NCI-H1048 (cell line): ENCODE results near the gene SULF2.

Experiments
- DNase-seq: peaks from one replicate; lab custom pipeline; 2025; lab: John Stamatoyannopoulos, UW

SULF2 gene

DNA sequence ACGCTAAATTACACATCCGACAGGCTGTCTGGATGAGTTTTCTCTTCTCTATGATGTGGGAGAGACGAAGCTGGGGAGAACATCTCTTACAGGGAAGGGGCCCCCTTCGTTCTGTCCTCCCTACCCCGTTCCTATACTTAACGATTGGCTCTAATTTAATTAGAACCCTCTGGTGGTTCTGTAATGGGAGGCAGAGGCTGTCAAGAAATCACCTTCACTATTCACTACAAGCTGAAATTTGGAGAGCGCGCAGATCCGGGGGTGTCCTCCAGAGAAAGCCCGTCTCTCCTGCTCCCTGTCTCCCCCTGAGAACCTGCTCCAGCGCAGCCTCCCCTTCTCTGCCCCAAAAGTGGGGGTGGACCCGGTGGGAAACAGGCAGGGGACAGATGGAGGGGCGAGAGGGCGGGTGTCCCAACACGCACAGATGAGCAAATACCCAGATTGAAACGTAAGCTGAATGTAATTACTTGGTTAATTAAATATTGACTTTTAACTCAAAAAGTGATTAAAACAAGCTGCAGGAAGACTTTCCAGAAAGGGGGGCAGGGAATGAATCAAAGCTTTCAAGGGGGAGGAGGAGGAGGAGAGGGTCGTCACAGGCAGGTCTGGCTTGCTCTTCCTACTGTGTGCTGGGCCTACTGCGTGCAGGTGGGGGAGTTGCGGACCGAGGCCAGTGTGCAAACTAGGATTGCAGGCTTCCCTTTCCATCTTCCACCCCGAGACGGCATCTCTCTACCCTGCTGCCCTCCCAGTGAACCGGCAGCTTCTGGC, 1.3 kb downstream of the SULF2 start:
- DNase-seq = no peak

DNA sequence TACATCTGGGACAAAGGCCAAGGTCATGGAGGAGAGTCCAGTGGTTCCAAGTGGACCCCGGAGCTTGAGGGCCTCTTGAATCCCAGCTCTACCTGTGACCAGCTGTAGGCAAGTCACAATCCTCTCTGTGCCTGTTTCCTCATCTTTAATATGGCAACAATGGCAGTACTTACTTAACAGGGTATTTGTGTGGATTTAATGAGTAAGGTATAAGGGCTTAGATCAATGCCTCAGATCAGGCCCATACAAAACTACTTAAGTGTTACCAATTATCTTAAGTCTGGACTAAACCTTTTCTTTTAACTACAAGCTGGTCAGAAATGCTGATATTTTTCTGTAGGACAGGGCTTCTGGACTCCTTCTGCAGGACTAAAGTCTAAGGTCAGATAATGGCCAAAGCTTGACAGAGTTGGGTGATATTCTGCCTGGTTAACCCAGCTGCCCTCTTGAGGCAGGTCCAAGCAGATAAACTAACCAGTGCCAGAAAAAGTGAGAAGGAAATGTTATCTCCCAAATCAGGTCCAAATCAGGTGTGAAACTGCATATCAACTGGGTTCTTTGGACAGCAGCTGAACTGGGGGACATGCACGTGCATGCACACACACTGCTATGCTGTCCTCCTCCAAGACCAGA, 2.2 kb downstream of the SULF2 start:
- no peak for DNase-seq

DNA sequence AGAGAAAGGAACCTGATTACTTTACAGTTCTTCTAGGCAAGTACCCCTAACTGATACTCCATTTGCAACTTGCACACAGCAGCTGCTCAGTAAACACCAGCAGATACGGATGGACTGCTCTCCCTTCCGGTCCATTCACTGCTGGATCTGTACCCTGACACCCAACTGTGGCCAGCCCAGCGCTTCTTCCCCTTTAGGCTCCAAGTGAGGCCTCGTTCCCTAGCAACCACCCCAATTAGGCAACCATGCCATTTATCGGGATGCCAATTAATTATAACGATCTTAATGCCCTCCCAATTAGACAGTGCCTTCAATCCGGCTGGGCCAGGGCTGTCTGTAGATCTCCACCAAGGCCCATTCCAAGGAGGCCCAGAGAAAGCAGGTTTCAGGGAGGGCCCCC, 3.2 kb downstream of the SULF2 start:
- no peak for DNase-seq

DNA sequence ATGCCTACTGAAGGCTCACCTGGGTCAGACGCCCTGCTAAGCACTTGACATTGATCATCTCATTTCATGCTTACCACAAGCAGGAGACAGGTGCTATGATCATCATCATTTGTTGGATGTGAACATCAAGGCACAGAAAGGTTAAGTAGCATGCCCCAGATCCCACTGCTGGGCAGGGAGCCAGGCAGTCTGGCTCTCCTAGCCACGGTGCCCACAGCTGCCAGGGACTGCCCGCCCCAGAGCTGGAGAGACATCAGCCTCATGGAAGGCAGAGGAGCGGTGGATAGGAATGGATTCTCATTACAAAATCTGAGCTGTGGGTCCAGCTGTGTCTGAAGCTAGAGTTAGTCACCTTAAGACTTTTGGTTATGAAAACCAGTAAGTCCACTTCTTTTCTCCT, 3.6 kb downstream of the SULF2 start:
- no peak for DNase-seq

DNA sequence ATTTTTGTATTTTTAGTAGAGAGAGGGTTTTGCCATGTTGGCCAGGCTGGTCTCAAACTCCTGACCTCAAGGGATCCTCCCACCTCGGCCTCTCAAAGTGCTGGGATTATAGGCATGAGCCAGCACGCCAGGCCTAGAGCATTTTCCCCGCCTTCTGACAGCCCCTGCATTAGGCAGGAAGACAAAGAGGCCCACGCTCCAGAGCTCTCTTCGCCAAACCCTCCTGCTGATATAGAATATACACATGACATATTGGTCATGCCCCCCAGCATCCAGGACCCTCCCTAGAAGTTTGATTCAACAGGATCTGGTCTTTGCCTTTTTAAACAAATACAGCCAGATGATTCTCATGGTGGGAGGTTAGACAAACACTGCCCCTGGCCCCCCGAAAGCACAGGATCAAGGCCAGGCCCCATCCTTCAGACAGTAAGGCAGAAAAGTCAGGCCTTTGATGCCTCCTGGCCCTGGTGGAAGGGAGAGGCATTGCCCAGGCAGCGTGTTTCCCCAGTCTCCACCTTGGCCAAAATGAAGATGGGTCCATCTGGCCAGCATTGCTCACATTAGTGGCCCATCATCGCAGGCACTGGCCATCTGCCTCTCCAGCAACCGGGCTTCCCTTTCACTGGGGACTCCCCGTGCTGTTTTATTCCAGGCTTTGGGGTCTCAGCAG, 4.4 kb downstream of the SULF2 start:
- no peak for DNase-seq

DNA sequence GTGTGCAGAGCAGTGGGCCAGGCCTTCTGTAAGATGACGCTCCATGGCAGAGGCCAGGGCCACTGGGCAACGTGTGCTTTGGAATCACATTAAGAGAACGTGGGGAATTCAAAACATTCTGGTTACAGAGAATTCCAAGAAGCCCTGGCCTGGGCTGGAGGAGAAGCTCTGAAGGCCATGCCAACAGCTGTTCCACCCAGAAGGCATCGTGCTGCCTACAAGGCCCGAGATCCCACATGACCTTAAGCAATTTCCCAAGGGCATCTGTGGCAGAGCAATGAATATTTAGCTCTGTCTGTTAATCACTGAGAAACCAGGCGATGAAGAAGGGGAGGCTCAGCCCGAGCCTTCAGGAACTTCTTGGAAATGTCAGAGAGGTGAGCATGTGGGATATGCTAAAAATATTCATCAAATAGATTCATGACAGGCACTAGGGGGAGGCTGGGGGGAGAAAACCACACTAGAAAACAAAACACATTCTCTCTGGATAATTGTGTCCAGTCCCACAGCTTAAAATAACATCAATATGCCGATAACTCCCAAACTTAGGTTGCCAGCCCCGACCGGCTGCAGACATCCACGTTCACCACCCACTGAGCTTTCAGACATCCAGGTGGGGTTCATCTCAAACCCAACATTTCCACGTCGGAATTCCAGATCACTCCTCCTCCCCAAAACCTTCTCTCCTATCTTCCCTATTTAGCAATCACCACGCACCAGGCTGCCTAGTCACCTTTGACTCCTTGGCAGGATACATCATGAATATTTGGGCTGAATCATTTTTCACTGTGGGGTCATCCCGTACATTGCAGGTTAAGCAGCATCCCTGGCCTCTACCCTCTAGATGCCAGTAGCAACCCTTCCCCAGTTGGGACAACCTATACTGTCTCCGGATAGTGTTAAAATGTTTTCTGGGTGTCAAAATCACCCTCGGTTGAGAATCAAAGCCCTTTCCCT, 6.6 kb downstream of the SULF2 start:
- DNase-seq = no peak

DNA sequence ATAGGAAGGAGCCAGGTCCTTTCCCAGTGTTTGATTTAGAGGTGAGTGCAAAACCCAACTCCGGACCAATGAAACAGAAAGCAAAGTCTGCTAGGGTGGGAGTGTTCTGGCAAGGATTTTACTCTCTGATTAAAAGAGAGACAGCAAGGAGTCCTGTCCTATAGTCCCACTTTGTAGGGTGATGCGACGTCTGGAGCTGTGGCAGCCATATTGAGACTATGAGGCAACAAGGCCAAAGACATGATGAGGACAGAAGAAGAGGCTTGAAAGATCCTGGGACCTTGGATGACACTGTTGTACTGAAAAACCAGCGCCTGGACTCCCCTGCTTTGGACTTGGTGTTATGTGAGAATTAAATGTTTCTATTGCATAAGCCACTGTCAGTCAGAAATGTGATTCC, 8.1 kb downstream of the SULF2 start:
- DNase-seq = no peak

DNA sequence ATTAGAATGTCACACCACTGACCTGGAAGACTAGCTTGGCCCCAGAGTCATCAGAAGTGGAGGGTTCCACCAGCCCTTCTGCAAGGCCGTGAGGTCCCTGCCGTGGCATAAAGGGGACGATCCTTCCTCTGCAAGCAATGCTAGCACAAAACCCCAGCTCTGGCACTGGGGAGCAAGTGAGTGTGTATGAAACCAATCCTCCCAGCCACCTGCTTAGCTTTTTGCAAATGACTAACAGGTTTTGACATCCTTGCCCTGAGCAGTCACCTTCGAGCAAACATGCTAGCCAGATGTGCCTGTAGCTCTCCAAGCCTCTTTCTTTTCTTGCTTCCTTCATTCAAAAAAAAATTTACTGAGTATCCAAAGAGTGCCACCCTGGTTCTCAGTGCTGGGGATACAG, 8.6 kb downstream of the SULF2 start:
- no peak for DNase-seq

DNA sequence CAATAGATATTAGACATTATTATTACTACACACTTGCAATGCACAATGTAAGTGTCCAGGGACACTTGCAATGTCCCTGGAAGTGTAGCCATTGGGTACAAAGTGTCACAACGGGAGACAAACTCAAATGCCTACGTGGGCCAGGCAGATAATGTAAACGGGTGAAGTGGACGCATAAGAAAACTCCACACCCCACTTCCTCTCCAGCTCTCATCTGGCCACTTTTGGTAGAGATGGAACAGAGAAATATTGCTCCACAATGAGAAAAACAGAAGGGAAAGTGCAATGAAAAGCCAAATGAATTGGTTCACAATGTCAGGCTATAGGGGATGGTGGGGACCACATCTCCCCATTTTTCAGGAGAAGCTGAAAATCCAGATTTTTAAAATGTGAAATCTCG, 9.4 kb downstream of the SULF2 start:
- DNase-seq = no peak

DNA sequence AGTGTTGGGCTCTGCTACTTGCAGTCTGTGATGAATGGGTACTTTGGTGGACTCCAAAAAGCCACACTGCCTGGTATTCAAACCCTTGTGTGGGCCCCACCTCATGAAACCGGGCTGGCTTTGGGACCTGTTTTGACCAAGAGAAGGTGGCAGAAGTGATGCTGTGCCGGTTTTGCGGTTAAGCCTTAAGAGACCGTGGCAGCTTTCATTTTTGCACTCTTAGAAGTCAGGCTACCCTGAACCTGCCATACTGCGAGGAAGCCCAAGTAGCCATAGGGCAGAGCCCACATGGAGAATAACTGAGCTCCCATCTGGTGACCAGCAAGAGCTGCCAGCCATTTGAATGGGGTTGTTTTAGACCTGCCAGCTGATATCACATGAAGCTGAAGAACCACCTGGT, 10.2 kb downstream of the SULF2 start:
- DNase-seq = no peak

DNA sequence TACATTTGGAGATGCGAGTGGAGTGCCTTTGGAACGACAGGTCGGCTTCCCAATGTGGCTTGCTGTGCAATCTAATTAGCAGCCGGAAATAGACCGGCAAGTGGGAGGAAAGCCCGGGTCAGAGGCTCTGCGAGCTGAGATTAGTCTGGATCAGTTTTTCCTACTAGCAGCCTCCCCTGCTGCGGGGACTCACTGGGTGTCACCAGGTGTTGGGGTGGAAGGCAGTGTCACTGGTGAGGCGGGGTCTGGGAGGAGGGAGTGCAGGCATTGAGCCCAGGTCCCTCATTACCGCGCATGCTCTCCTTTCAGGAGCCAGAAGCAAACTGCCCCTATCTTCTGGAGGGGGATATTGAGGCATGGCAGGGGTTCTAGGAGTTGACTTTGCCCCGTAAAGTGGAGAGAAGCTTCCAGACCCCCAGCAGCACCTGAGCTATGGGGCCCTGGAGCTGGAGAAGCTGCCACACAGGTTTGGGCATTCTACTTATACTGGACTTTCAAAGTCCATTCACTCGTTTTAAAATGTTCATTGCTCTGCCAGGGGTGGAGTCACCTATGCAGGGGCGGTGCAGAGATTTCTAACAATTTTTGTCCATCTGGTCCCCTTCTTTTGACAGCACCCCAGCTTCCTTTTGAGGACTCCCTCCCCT, 11.0 kb downstream of the SULF2 start:
- no peak for DNase-seq

DNA sequence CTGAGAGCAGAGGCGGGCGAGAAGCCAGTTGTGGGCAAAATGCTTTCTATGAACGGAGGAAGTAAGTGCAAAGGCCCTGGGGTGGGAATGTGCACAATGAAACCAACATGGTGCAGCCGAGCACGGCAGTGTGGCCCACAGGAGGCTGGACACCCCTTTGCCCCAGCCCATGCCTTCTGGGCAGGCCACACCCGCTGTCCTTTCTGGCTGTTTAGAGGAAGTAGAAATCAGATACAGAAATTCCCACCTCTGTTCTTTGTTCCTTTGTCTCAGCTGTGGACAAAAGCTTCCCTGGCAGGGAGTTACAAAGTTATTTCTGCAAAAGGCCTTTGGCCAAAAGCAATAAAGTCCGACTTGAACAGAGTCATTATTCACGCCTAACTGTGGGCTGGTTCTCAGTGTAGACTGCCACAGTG, 11.9 kb downstream of the SULF2 start:
- DNase-seq = no peak

DNA sequence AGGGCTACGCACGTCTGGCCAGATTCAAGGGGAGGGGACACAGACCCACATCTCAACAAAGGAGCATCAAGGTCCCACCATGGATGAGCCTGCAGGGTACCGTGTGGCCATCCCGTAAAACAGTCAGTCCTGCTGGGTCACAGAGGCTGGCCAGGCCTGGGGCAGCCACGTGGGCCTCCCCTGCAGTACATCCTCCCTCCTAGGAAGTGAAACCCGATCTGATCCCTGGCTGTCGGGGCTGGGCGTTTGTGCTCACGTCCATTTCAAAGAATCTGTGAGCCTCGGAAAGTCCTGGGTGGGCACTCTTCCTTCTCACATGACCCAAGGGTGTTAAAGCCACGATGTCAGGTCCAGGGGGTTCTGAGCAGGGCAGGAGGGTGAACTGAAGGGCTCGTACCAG, 14.3 kb downstream of the SULF2 start:
- no peak for DNase-seq

DNA sequence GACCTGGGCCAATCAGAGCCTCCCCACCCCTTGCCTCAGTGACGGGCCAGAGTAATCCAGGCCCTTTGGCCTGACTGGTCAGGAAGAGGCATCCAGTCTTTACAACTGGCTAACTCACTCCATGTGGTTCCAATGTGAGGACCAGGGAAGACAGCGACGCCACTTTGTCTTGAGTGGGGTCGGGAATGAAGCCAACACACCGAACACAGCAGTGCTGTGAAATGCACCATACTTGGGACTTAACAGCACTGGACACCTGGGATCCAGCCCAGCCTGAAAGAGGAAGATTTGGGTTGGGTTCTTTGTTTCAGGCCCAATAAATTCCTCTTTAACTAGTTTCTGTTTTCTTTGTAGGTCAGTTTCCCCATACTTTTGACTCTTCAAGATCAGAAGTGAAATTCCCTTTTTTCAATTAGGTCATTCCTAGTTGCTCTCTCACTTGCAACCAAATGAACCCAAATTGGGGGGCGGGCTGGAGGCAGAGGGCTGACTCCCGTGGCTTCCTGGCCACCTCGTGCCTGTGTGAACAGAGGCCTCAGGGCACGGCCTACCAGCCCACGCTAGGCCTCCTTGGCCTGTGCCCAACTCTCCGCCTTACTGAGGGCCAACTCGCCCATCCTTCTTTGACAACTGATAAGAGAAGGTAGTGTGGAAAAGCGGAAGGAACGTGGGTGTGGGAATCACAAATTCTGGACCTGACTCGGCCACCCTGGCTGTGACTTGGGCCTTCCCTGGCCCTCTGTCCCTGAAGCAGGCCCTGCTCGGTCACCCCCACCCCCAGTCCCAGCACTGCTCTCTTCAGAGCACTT, 17.1 kb downstream of the SULF2 start:
- no peak for DNase-seq

DNA sequence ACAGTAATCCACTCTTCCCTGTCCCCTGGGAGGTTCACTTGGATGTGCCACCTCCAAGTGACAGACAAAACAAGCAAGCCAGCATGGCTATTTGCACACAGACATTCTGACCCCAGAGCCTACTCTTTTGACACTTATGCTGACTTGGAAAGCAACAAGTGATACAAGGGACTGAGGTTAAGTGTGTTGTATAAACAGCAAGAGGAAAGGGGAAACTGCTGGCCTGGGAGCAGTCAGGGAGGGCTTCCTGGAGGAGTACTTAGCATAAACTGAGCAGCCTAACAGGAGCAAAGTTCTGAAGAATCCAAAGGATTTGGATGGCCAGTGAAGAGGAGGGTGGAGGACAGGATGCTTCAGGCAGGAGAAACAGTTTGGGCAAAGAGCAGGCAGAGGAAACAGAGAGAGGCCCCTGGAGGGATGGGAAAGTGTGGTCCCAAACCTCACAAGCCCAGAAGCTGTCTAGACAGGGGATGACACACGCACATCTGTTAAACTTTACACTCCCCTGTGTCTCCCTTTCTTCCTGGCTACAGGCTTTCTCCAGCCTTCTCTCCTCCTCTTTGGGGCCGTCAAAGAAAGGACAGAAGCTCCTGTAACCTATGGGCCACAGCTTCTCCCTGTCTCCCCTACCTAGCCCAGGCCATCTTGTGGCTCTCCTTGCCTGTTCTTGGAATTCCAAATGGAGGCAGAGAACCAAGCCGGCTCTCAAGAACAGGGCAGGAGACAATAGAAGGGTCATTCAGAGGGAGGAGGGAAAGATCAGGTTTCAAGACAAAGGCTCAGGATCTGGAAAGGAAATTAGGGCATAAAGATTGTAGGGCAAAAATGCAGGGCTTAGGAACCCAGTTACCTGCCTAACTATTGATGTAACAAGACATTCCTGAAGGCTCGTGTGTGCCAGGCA, 19.3 kb downstream of the SULF2 start:
- no peak for DNase-seq

DNA sequence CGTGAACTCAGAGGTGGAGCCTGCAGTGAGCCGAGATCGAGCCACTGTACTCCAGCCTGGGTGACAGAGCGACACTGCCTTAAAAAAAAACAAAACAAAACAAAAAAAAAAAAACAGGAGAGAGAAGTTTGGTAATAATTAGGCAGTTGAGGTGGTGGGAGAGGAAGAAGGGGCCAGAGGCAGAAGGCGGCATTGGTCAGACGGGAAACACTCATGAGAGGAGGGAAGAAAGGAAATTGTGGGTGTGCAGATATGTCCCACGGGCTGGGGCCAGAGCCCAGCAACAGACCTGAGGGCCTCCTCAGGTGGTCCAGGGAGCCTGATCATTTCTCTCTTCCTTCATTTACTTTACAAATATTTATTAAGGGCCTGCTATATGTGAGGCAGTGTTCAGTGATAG, 20.0 kb downstream of the SULF2 start:
- DNase-seq = no peak

DNA sequence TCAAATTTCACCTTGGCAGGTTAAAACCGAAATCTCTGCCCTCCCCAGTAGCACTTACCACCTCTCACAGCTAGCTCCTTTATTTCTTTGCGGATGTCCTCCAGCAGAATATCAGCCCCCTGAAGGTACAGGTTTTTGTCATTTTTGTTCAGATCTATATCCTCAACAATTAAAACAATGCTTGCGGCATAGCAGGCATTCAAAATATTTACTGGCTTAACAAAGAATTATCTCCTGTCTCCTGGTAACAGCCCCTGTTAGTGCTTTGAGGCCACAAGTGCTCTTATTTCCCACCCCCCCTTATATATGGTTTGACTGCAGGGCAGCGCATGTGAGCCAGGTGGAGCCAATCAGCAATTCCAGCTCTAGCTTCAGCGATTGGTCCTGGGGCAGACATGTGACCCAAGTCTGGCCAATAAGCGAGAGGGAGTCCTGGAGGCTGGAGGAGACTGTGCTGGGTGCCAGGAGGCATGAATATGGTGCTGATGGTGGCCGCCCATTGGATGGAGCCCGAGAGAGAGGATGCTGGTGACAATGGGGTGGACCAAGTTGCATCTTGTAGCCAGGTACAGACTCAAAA, 21.0 kb downstream of the SULF2 start:
- no peak for DNase-seq

DNA sequence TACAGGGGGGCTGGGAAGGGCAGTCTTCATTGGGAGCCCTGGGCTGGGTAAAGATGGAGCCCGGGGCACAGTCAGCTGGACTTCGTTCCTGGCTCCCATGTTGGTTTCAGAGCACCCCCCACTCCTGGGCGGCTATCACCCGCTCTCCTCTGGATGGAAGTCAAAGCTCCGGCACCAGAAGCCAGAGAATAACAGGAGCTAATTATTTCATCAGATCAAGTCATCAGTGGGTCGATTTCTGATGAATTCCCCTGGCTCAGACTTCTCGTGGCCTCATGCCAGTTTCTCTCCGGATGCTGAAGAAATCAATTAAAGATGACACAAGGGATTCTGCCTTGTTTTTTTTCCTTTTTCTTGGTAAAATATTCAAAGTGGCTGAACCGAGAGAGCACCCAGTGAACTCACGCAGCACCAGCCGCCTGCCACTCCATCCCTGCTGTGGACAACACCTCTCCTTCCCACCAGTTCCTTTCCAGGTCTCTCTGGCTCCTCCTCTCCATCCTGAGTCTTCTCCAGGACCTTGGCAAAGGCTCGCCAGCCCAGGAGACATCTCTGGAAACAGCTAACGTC, 22.5 kb downstream of the SULF2 start:
- DNase-seq = no peak

DNA sequence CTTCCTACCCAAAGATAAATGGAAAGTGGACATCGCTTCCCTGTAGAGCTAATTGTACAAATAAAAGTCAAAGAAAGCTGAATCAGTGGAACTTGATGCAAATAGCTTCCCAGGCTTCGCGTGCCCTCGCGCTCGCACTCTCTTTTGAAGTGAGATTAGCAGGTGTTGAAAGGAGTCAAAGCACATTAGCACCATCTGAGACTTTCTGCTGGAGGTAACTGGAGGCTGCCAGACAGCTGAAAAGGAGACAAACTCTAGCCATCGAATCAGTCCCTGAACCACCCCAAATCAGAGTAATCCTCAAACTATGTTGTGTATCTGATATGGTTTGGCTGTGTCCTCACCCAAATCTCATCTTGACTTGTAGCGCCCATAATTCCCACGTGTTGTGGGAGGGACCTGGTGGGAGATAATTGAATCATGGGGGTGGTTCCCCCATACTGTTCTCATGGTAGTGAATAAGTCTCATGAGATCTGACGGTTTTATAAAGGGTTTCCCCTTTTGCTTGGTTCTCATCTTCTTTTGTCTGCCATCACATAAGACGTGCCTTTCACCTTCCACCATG, 23.7 kb downstream of the SULF2 start:
- no peak for DNase-seq
